GM18868 (cell line): Measurements from ENCODE around the gene SMAD2.
"Not testable (repeated sequence)": the region's sequence is repeated elsewhere in the genome, so short reads cannot be mapped to it uniquely, and the experiment has no call there.

Experiments
- ATAC-seq: cut with Tn5 transposase; IDR thresholded peaks from one replicate; pipeline ENCODE4 v1.9.1; 2021; ENCODE audit warnings: mild to moderate bottlenecking, moderate library complexity; ENCODE audit not compliant: unreplicated experiment

SMAD2 gene

GRCh38 chr18:47846431-47846830 lies 84.0 kb downstream of the SMAD2 start:
- no peak for ATAC-seq

- ATAC-seq: no peak
Measured at GRCh38 chr18:47844828-47845498, 85.5 kb downstream of the SMAD2 start.

- ATAC-seq: no peak
Measured at GRCh38 chr18:47842836-47843235, 87.6 kb downstream of the SMAD2 start.

- ATAC-seq: no peak
Measured at GRCh38 chr18:47838396-47838795, 92.1 kb downstream of the SMAD2 start.

GRCh38 chr18:47832348-47832747 lies 98.1 kb downstream of the SMAD2 start:
- no peak for ATAC-seq

- ATAC-seq: no peak
Measured at GRCh38 chr18:47831351-47831750, 99.1 kb downstream of the SMAD2 start.

GRCh38 chr18:47830772-47831171 lies 99.7 kb downstream of the SMAD2 start:
- no peak for ATAC-seq

GRCh38 chr18:47829831-47830230 lies 100.6 kb downstream of the SMAD2 start:
- no peak for ATAC-seq

GRCh38 chr18:47828031-47828430 lies 102.4 kb downstream of the SMAD2 start:
- ATAC-seq: not testable (repeated sequence)

- ATAC-seq: no peak
Measured at GRCh38 chr18:47826157-47827074, 104.0 kb downstream of the SMAD2 start.

GRCh38 chr18:47821314-47821713 lies 109.1 kb downstream of the SMAD2 start:
- no peak for ATAC-seq

- no peak for ATAC-seq
Measured at GRCh38 chr18:47817795-47818077, 112.7 kb downstream of the SMAD2 start.

GRCh38 chr18:47817017-47817794 lies 113.3 kb downstream of the SMAD2 start:
- ATAC-seq: no peak

GRCh38 chr18:47815486-47816270 lies 114.8 kb downstream of the SMAD2 start:
- no peak for ATAC-seq

GRCh38 chr18:47809420-47809819 lies 121.0 kb downstream of the SMAD2 start:
- no peak for ATAC-seq

- ATAC-seq: no peak
Measured at GRCh38 chr18:47802802-47803201, 127.7 kb downstream of the SMAD2 start.

- no peak for ATAC-seq
Measured at GRCh38 chr18:47801817-47802216, 128.6 kb downstream of the SMAD2 start.

GRCh38 chr18:47800756-47801155 lies 129.7 kb downstream of the SMAD2 start:
- no peak for ATAC-seq

GRCh38 chr18:47800248-47800647 lies 130.2 kb downstream of the SMAD2 start:
- ATAC-seq: no peak

- ATAC-seq: no peak
Measured at GRCh38 chr18:47799376-47799775, 131.1 kb downstream of the SMAD2 start.

GRCh38 chr18:47798366-47798765 lies 132.1 kb downstream of the SMAD2 start:
- ATAC-seq: no peak
